Gastroesophageal sphincter (tissue), 4 donors: ENCODE measurements around the gene MCRIP2. TPM values are rescaled to one million over a fixed set of nuclear protein-coding genes. Genes with fewer than 3 reads are reported as not detected.

ENCODE experiments used
- ATAC-seq: fragments of 150-250 bp; one replicate; pipeline ENCODE4 v1.9.1; 2016; ENCODE audit warnings: mild to moderate bottlenecking, moderate library complexity
- H3K27ac ChIP-seq, 4 donors: fragments of 200-600 bp; sonication (generic) in 3 of 4; 1 replicate in 3 of 4; 2 replicates in 1 of 4; pipeline ENCODE4 v1.5.1; 2016 to 2019
- H3K27me3 ChIP-seq: fragments of 200-600 bp; sonication (generic); one replicate; pipeline ENCODE4 v1.5.1; 2019
- H3K36me3 ChIP-seq, 2 donors: fragments of 200-600 bp; sonication (generic); one replicate each; pipeline ENCODE4 v1.5.1; 2019; ENCODE audit warnings: control low read depth in 1 of 2
- H3K4me1 ChIP-seq, 3 donors: fragments of 200-600 bp; sonication (generic); 1 replicate in 2 of 3; 2 replicates in 1 of 3; pipeline ENCODE4 v1.5.1; 2016 to 2019; ENCODE audit warnings: control low read depth in 2 of 3
- H3K4me3 ChIP-seq, 2 donors: fragments of 200-600 bp; sonication (generic); one replicate each; pipeline ENCODE4 v1.5.1; 2019; ENCODE audit warnings: mild to moderate bottlenecking in 1 of 2, moderate library complexity in 1 of 2
- H3K9me3 ChIP-seq, 3 donors: fragments of 200-600 bp; sonication (generic); one replicate each; pipeline ENCODE4 v1.5.1; 2017 to 2019; ENCODE audit warnings: control low read depth in 2 of 3
- EP300 ChIP-seq: sonication (generic); formaldehyde crosslinking; IDR thresholded peaks from one replicate; pipeline ENCODE4 v1.6.1; 2017; ENCODE audit warnings: antibody characterized with exemption, mild to moderate bottlenecking
- POLR2A ChIP-seq, 2 donors: fragments of 450-650 bp; IDR thresholded peaks; one replicate each; pipeline ENCODE4 v1.6.1; 2017; ENCODE audit warnings: antibody characterized with exemption in 2 of 2, mild to moderate bottlenecking in 2 of 2, moderate library complexity in 1 of 2
- POLR2AphosphoS5 ChIP-seq: sonication (generic); formaldehyde crosslinking; IDR thresholded peaks from one replicate; pipeline ENCODE4 v1.6.1; 2017; ENCODE audit warnings: antibody characterized with exemption
- WGBS, 2 donors: methylation state at CpG; one replicate each; pipeline ENCODE4 v1.1.5; 2018; ENCODE audit warnings: low coverage in 1 of 2; 5-methylcytosine and 5-hydroxymethylcytosine counted together
- total RNA-seq, 4 donors: library from RNA; depleted of rRNA; stranded (reverse); fragments of >200 nt; gene quantifications; one replicate each; pipeline ENCODE4 v1.1.0, GENCODE V29; 2016
- TF ChIP-seq, protein P1 (sequence below), 4 experiments: fragments of 200-600 bp in 2 of 4; fragments of 450-650 bp in 2 of 4; sonication (generic) in 1 of 4; IDR thresholded peaks; one replicate each; pipeline ENCODE4 v1.5.1; 2017 to 2019; ENCODE audit warnings: antibody characterized with exemption in 4 of 4, mild to moderate bottlenecking in 2 of 4, moderate library complexity in 2 of 4

The MCRIP2 gene
- total RNA-seq, 4 donors from 2014 or later: 25.4 to 70.0 (median 51.9) TPM

DNA sequence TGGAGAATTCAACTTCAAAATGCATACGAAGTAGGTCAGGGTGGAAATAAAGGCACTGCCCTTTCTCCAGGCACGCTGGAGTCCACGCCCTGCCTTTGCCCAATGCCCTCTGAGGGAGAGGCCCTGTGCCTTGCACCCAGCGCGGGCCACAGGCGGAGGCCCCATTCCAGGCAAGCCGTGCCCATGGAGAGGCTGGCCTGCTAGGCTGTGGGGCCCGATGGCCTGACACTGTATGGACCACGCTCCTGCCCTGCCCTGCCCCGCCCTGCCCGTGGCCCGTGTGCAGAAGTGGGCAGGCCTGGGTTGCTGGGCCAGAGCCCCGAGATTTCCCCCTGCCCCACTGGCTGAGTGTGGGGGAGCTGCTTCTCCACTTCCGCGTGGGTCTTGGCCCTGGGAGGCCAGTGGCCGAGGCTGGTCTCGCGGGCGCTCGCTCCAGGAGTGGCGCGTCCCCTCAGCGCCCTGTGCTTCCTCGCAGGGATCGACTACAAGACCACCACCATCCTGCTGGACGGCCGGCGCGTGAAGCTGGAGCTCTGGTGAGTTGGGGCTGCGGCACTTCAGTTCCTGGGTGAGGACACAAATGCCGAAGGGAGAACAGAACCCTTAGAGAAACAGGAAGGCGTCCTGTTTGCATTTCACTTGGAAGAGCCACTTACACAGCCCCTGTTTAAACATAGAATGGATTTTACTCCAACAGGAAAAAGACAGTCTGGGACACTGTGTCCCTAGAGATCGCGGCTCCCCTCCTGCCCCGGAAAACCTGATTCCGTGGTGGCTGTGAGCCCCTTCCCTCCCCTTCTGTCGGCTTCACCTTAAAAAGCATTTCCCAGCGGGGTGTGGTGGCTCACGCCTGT is 24.7 kb upstream of the MCRIP2 start:
- Histone ChIP-seq H3K9me3 (no peaks in the 10 kb centered on the region), H3K27ac (no peak overlapping the region), H3K4me1 (peaks cover 0 to 10% (median 0%) of the 10 kb centered on the region in 3 donors), H3K36me3 (peaks cover 0 to 38% of the 10 kb centered on the region in 2 donors), H3K27me3 (no peaks in the 10 kb centered on the region), H3K4me3 (no peak overlapping the region)
- 82 to 84% methylated on average over 3 of the region's 39 CpGs for WGBS, 2 donors
- no peak for TF ChIP-seq POLR2A (IDR thresholded peaks at IDR 0.05)
- TF ChIP-seq, protein P1, sequence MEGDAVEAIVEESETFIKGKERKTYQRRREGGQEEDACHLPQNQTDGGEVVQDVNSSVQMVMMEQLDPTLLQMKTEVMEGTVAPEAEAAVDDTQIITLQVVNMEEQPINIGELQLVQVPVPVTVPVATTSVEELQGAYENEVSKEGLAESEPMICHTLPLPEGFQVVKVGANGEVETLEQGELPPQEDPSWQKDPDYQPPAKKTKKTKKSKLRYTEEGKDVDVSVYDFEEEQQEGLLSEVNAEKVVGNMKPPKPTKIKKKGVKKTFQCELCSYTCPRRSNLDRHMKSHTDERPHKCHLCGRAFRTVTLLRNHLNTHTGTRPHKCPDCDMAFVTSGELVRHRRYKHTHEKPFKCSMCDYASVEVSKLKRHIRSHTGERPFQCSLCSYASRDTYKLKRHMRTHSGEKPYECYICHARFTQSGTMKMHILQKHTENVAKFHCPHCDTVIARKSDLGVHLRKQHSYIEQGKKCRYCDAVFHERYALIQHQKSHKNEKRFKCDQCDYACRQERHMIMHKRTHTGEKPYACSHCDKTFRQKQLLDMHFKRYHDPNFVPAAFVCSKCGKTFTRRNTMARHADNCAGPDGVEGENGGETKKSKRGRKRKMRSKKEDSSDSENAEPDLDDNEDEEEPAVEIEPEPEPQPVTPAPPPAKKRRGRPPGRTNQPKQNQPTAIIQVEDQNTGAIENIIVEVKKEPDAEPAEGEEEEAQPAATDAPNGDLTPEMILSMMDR (IDR thresholded peaks at IDR 0.05): no peak
- TF ChIP-seq POLR2AphosphoS5: no peak
- TF ChIP-seq EP300: no peak
- ATAC-seq: no peak

DNA sequence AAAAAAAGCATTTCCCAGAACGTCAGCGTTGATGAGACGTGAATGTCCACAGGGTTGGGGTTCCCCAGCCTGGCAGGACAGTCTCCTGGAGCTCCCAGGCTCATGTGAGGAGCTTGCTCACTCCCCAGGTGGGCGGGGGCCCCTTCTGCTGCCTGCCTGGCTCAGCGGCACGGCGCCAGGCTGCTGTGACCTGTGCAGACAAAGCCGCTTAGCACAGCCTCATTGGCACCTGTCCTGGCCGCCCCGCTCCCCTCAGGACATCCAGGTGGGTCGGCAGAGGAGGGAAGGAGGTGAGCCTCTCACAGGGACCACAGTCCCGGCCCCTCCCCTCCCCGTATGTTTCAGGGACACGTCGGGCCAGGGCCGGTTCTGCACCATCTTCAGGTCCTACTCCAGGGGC is 23.8 kb upstream of the MCRIP2 start:
- Histone ChIP-seq H3K4me3 (no peak overlapping the region), H3K4me1 (peaks cover 0 to 13% (median 0%) of the 10 kb centered on the region in 3 donors), H3K9me3 (no peaks in the 10 kb centered on the region), H3K27ac (no peak overlapping the region), H3K36me3 (peaks cover 0 to 38% of the 10 kb centered on the region in 2 donors), H3K27me3 (no peaks in the 10 kb centered on the region)
- ATAC-seq: no peak
- WGBS, 2 donors: 74 to 89% methylated on average over 3 to 4 of the region's 16 CpGs
- TF ChIP-seq POLR2A (IDR thresholded peaks at IDR 0.05) (no peak), POLR2AphosphoS5 (no peak), EP300 (no peak)
- TF ChIP-seq, protein P1 (IDR thresholded peaks at IDR 0.05): no peak

DNA sequence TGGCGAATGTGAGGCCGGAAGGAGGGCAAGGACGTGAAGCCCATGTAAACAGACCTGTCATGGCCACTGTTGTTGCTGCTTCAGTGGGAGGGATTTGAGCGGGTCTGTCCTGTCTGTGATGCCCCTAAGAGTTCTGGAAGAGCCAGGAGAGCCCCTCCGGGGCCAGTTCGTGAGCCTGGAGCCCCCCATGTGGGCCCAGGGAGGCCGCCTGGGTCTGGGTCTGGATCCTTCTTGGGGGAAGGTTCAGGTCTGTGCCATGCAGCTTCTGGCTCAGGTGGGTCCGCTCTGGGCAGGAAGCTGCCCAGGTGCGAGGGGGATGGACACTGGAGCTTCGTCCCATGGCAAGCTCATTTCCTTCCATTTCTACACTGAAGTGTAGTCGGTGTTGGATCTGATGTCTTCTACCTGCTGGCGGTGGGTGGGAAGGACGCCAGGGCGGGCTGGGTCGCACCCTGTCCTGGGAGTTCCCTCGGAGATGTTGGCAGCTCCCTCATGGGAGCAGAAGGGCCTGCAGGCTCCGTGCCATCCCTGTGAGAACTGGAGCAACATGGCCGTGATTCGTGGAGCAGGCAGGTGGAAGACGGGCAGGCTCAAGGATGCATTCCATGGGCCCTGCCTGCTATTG is 22.0 kb upstream of the MCRIP2 start:
- Histone ChIP-seq H3K27me3 (no peaks in the 10 kb centered on the region), H3K4me1 (peaks cover 0 to 13% (median 0%) of the 10 kb centered on the region in 3 donors), H3K27ac (no peak overlapping the region), H3K4me3 (no peak overlapping the region), H3K36me3 (peaks cover 0 to 31% of the 10 kb centered on the region in 2 donors), H3K9me3 (no peaks in the 10 kb centered on the region)
- WGBS, 2 donors: no CpG with 5 or more reads among the region's 20 CpGs
- no peak for ATAC-seq
- TF ChIP-seq POLR2A (IDR thresholded peaks at IDR 0.05): no peak
- TF ChIP-seq EP300: no peak
- TF ChIP-seq POLR2AphosphoS5: no peak
- TF ChIP-seq, protein P1 (IDR thresholded peaks at IDR 0.05): no peak

DNA sequence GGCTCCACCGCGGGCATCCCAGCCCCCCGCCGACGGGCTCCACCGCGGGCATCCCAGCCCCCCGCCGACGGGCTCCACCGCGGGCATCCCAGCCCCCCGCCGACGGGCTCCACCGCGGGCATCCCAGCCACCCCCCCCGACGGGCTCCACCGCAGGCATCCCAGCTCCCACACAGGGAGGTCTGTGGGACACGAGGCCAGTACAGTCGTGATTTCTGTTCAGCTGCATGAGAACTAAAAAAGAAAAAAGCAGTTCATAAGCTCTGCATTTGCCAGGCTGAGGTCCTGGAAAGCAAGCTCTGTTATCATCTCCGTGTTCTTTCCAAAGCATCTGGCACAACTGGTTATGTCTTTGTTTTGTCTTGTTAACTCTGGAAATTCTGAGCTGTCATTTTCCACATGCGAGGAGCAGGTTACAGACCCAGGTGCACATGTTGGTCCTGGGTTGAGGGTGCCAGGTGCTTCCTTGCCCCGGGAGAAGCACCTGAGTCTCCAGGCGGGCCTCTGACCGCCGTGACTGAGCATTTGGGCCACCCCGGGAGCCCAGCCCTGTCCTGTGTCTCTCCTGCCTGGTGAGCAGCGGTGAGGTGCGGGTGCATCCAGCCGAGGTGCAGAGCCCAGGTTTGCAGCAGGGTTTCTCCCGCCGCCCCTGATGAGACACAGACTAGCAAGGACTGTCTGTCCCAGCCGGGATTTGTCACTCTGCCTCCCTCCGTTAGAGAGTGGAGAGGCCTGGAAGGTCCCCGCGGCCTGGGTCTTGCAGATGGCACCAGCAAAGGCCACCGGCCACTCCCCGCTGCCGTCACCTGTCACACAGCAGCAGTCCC is 20.7 kb upstream of the MCRIP2 start:
- Histone ChIP-seq H3K4me1 (peaks cover 0 to 13% (median 0%) of the 10 kb centered on the region in 3 donors), H3K36me3 (peaks cover 0 to 37% of the 10 kb centered on the region in 2 donors), H3K9me3 (no peaks in the 10 kb centered on the region), H3K27me3 (no peaks in the 10 kb centered on the region), H3K4me3 (no peak overlapping the region), H3K27ac (no peak overlapping the region)
- no peak for ATAC-seq
- 85 to 88% methylated on average over 2 to 8 of the region's 41 CpGs for WGBS, 2 donors
- TF ChIP-seq POLR2A (IDR thresholded peaks at IDR 0.05): no peak
- no peak for TF ChIP-seq EP300
- no peak for TF ChIP-seq POLR2AphosphoS5
- TF ChIP-seq, protein P1 (IDR thresholded peaks at IDR 0.05): no peak
